CD4-positive, alpha-beta T cell treated with Interleukin-17A for 1 hour (primary cell): Measurements from ENCODE around the gene ANXA5.

Source experiments
- DNase-seq: peaks from one replicate; pipeline ENCODE4 v3.0.0-alpha.2; 2020

ANXA5 gene

GRCh38 chr4:121711263-121712000 lies 14.7 kb upstream of the ANXA5 start:
- DNase-seq: no peak

GRCh38 chr4:121709766-121710405 lies 13.1 kb upstream of the ANXA5 start:
- no peak for DNase-seq

GRCh38 chr4:121707344-121707743 lies 10.6 kb upstream of the ANXA5 start:
- DNase-seq: peak; percentile 5

DNA sequence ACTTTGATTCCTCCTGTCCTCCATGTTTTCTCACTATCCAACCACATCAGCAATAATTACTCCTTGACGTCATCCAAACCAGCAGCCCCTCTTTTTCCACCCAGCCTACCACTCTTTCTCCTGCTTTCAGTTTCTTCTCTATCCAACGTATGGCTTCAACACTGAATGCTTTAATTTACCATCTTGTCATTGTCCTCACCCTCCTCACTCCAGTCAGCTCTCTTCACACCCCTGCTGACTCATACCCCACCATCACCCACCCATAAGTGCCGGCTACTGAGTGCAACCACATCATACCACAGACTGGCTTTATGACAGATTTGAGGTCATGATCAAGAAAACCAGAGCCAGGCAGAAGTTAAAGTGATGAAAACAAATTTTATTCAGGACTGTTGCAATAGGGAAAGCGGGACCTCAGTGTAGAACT lies 9.8 kb upstream of the ANXA5 start:
- peak; percentile 64 for DNase-seq

DNA sequence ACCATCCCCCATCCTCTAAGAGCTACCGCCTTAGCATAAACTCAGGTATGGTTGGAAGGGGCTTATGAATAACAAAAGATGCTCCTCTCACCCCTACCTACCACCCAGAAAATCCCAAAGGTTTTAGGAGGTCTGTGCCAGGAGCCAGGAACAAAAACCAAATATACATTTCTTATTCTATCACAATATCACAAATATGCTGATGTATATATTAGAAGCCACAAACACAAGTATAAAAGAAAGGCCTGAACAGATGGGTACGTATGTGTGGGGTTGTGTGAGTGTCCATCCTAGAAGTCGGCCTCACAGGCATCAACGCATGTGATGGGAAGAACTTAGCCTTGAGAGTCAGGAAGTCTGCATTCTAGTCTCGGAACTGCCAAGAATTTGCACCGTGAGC lies 8.7 kb upstream of the ANXA5 start:
- no peak for DNase-seq

- DNase-seq: no peak
Measured at GRCh38 chr4:121702136-121702535, 5.4 kb upstream of the ANXA5 start.

DNA sequence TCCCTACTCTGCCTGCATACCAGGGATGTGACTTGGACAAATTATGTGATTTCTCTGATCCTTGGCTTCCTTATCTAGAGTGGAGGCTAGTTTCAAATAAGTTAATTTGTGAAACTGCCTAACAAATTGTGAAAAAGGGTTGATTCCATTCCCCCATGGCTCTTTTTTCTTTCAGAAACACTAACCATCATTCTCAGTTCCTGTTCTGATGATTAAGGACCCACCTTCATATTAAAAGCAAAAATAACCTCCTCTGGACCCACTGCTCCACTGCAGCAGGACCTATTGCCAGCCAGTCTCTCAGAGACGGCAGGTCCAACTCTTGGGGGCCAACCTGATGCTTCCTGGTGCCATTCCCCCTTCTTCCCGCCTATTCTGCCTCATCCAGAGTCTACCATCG lies 4.5 kb upstream of the ANXA5 start:
- DNase-seq: no peak

DNA sequence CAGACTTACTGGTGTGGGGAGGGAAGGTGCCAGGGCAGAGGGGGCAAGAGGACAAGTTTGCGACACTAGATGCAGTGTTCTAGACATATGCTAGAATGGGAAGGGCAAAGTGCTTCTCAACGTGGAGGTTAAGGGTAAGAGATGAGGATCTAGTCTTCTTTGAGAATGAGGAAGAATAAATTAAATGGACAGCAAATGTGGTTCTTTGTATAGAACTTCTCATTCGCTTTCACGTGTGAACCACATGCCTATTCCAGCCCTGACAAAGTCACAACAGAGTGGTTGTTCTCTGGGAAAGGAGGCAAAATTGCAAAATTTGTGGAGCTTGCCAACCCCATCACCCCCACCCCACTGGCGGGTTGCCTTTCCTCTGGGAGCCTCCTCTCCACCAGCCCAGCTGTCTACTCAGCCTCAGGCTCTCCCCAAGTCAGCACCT lies 1.5 kb upstream of the ANXA5 start:
- DNase-seq: no peak

GRCh38 chr4:121697564-121697963 lies 784 bp upstream of the ANXA5 start:
- DNase-seq: peak; percentile 26

- DNase-seq: peak; percentile 72
Measured at GRCh38 chr4:121696170-121696580, 605 bp downstream of the ANXA5 start.

- no peak for DNase-seq
Measured at GRCh38 chr4:121693886-121694285, 2.9 kb downstream of the ANXA5 start.

DNA sequence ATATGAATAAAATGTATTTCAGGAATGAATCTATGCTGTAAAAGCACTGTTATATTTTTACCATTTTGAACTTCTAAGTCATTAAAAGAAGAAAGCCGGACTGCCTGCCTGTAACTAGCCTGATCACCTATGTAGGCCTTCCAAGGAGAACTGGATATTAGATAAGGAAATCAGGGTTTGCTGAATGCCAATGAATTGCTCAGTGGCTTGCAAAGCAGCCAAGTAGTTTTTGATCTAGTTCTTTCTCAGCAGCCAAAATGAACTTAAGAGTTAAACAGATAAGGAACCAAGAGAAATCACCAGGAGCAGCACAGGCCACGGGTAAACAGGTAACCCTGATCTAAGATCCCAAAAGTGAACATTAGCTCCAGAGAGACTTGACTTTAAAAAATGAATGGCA lies 3.3 kb downstream of the ANXA5 start:
- no peak for DNase-seq

DNA sequence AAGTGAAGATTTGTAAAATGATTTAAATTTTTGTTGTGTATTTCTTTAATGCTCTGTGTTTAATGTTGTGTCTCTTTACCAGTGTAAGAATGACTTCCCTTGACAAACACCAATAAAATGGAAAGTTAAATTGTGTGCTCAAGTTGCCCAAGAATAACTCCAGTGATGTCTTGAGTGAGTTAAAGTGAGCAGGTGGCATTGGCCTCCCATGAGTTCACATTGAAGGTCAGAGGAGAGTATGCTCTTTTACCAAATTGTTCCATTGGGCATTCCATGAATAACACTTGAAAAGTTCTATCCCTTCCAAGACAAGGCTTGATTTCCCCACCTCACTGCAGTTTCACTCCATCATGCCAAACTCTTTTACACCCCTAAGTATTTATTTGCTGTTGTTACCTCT lies 4.5 kb downstream of the ANXA5 start:
- DNase-seq: no peak

GRCh38 chr4:121690001-121690400 lies 6.8 kb downstream of the ANXA5 start:
- DNase-seq: no peak

DNA sequence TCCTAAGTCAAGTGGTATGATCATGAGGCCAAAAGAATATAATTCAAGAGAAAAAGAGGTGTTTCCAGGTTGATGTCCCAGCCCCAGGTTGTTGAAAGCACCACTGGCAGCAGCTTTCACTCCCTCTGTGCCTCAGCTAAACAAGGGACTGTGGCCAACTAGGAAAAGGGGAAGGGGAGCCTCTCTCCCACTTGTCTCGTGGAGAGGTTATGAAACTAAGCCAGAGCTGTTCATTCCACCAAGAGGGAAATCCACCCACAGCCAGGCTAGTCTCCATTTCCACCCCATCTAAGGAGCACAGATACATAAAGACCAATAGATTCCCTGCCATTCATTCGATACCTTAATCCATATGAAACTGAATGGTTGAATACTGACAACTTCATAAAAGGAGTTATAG lies 8.1 kb downstream of the ANXA5 start:
- no peak for DNase-seq

- no peak for DNase-seq
Measured at GRCh38 chr4:121688261-121688660, 8.5 kb downstream of the ANXA5 start.

GRCh38 chr4:121686255-121686654 lies 10.5 kb downstream of the ANXA5 start:
- no peak for DNase-seq

GRCh38 chr4:121685257-121685656 lies 11.5 kb downstream of the ANXA5 start:
- DNase-seq: no peak

DNA sequence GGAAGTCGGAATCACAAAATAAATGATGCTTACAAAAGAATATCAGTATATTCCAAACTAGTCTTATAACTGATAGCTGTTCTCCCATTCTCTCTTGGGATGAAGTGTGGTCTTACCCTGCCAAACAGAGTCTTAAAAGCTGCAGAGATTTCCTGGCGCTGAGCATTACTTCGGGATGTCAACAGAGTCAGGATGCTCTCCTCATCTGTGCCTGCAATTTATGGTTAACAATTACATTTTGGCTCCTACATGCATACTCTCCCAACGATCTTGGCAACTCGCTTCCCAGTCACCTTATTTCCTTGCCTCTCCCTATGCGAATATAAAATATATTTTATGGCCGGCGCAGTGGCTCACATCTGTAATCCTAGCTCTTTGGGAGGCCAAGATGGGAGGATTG lies 12.2 kb downstream of the ANXA5 start:
- no peak for DNase-seq

GRCh38 chr4:121684016-121684415 lies 12.8 kb downstream of the ANXA5 start:
- DNase-seq: no peak

DNA sequence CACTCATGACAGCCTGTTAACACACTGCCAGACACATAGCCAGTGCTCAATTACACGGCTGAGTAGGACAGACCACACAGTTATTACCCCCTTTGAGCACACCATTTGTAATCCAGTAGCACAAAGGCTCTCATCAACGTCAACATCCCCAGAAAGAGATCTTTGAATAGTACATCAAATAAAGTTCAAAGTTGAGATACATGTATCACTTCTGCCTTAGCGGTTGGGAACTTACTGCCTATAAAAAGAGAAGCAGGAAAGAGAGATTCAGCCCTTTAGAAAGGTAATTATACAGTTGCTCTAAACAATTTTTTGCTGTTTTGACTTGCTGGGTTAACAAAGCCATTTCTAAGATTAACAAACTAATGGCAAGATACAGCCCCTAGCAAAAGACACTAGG lies 16.2 kb downstream of the ANXA5 start:
- no peak for DNase-seq

DNA sequence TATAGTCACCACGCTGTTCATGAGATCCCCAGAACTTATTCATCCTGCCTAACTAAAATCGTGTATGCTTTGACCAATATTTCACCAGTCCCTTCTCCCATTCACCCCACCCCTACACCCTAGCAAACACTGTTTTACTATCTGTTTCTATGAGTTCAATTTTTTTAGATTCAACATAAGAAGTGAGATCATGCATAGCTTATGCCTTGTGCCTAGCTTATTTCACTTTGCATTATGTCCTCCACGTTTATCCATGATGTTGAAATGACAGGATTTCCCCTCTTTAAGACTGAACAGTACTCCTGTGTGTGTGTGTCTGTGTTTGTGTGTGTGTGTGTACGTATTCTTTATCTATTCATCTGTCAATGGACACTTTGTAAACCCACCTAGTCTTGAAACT lies 16.8 kb downstream of the ANXA5 start:
- DNase-seq: no peak

- DNase-seq: no peak
Measured at GRCh38 chr4:121679267-121679666, 17.5 kb downstream of the ANXA5 start.

- DNase-seq: no peak
Measured at GRCh38 chr4:121677524-121677923, 19.3 kb downstream of the ANXA5 start.
